Activated CD4-positive, alpha-beta T cell treated with anti-CD3 and anti-CD28 coated beads, Interleukin-2, amount 50 U/mL, for 16 hours (primary cell): ENCODE results near the gene GNAZ.

Experiments
- DNase-seq: peaks from one replicate; pipeline ENCODE4 v3.0.0-alpha.2; 2020

The GNAZ gene

GRCh38 chr22:23094695-23095681 is 24.7 kb downstream of the GNAZ start:
- no peak for DNase-seq

GRCh38 chr22:23095733-23096342 is 25.5 kb downstream of the GNAZ start:
- DNase-seq, result no peak

GRCh38 chr22:23097412-23098229 is 27.3 kb downstream of the GNAZ start:
- no peak for DNase-seq

GRCh38 chr22:23098230-23098705 is 27.9 kb downstream of the GNAZ start:
- DNase-seq, result no peak

- DNase-seq, result no peak
Measured at GRCh38 chr22:23098718-23099530, 28.6 kb downstream of the GNAZ start.

- DNase-seq, result no peak
Measured at GRCh38 chr22:23099531-23099804, 29.1 kb downstream of the GNAZ start.

GRCh38 chr22:23100124-23100801 is 29.9 kb downstream of the GNAZ start:
- no peak for DNase-seq

GRCh38 chr22:23101524-23101923 is 31.2 kb downstream of the GNAZ start:
- no peak for DNase-seq

GRCh38 chr22:23102002-23102655 is 31.8 kb downstream of the GNAZ start:
- DNase-seq, result no peak

- no peak for DNase-seq
Measured at GRCh38 chr22:23102776-23103175, 32.5 kb downstream of the GNAZ start.

- no peak for DNase-seq
Measured at GRCh38 chr22:23103199-23103954, 33.1 kb downstream of the GNAZ start.

GRCh38 chr22:23104187-23104971 is 34.1 kb downstream of the GNAZ start:
- DNase-seq, result no peak

- DNase-seq, result no peak
Measured at GRCh38 chr22:23105304-23105703, 35.0 kb downstream of the GNAZ start.

GRCh38 chr22:23105919-23106318 is 35.6 kb downstream of the GNAZ start:
- no peak for DNase-seq

GRCh38 chr22:23106344-23106743 is 36.0 kb downstream of the GNAZ start:
- DNase-seq, result no peak

- no peak for DNase-seq
Measured at GRCh38 chr22:23106906-23107367, 36.6 kb downstream of the GNAZ start.

- DNase-seq, result no peak
Measured at GRCh38 chr22:23107487-23108248, 37.3 kb downstream of the GNAZ start.

- no peak for DNase-seq
Measured at GRCh38 chr22:23108249-23109078, 38.1 kb downstream of the GNAZ start.
